Esophagus squamous epithelium (tissue), 5 donors: ENCODE data around the gene CCNH. TPM values are rescaled to one million over a fixed set of nuclear protein-coding genes. Genes with fewer than 3 reads are reported as not detected.

Experiments
- DNase-seq: peaks from one replicate; lab custom pipeline; 2025; lab: John Stamatoyannopoulos, UW
- H3K27ac ChIP-seq, 4 donors: fragments of 200-600 bp; sonication (generic); one replicate each; pipeline ENCODE4 v1.5.1; 2016 to 2019; ENCODE audit warnings: mild to moderate bottlenecking in 1 of 4
- H3K27me3 ChIP-seq, 4 donors: fragments of 200-600 bp; sonication (generic); 1 replicate in 3 of 4; 2 replicates in 1 of 4; pipeline versions ENCODE4 v1.5.1 to v1.6.0; 2017 to 2021; ENCODE audit warnings: antibody characterized with exemption in 1 of 4
- H3K36me3 ChIP-seq, 3 donors: fragments of 200-600 bp; sonication (generic); one replicate each; pipeline ENCODE4 v1.5.1; 2016 to 2019
- H3K4me1 ChIP-seq, 3 donors: fragments of 200-600 bp; sonication (generic); one replicate each; pipeline ENCODE4 v1.5.1; 2017 to 2019
- H3K4me3 ChIP-seq, 4 donors: fragments of 200-600 bp; sonication (generic); 1 replicate in 3 of 4; 2 replicates in 1 of 4; pipeline ENCODE4 v1.5.1; 2016 to 2019; ENCODE audit warnings: mild to moderate bottlenecking in 2 of 4, moderate library complexity in 1 of 4
- H3K9me3 ChIP-seq, 3 donors: fragments of 200-600 bp; sonication (generic); one replicate each; pipeline ENCODE4 v1.5.1; 2016 to 2019
- CTCF ChIP-seq, 6 experiments: fragments of 450-650 bp in 4 of 6; fragments of 200-600 bp in 2 of 6; sonication (generic) in 2 of 6; IDR thresholded peaks; one replicate each; pipeline ENCODE4 v1.5.1; 2016 to 2019; ENCODE audit warnings: antibody characterized with exemption in 6 of 6, mild to moderate bottlenecking in 4 of 6, moderate library complexity in 4 of 6
- POLR2A ChIP-seq, 4 donors: fragments of 450-650 bp; IDR thresholded peaks; one replicate each; pipeline ENCODE4 v1.6.1; 2017; ENCODE audit warnings: antibody characterized with exemption in 4 of 4, mild to moderate bottlenecking in 4 of 4, moderate library complexity in 3 of 4
- WGBS, 2 donors: methylation state at CpG; one replicate each; pipeline ENCODE4 v1.1.5; 2018; 5-methylcytosine and 5-hydroxymethylcytosine counted together
- intact Hi-C: fragments of 100-400 bp; cut with DNase I; formaldehyde crosslinking; loops from one replicate; pipeline ENCODE4 v1.15.0; 2022
- total RNA-seq, 4 donors: library from RNA; depleted of rRNA; stranded (reverse); fragments of >200 nt; gene quantifications; one replicate each; pipeline ENCODE4 v1.1.0, GENCODE V29; 2016
- donor health status: DM: yes; HTN: yes; CAD: no.

Gene CCNH
- total RNA-seq, 4 donors from 2014 or later, result 42.0 to 77.6 (median 54.1) TPM

- Histone ChIP-seq H3K9me3 (no peaks in the 10 kb centered on the region), H3K36me3 (peaks cover 0 to 75% (median 0%) of the 10 kb centered on the region in 3 donors), H3K4me1 (no peaks in the 10 kb centered on the region), H3K4me3 (no peak overlapping the region), H3K27me3 (no peaks in the 10 kb centered on the region), H3K27ac (no peak overlapping the region)
- no peak for TF ChIP-seq POLR2A (IDR thresholded peaks at IDR 0.05)
- TF ChIP-seq CTCF (IDR thresholded peaks at IDR 0.05), result no peak
- intact Hi-C loops, result no loop called here
- 88 to 92% methylated on average over 2 of the region's 2 CpGs for WGBS, 2 donors
- DNase-seq, result no peak
These were observed 51.7 kb downstream of the CCNH start for GRCh38 chr5:87361031-87361445.

- Histone ChIP-seq H3K36me3 (peaks cover 0 to 75% (median 0%) of the 10 kb centered on the region in 3 donors), H3K4me3 (no peak overlapping the region), H3K4me1 (no peaks in the 10 kb centered on the region), H3K9me3 (no peaks in the 10 kb centered on the region), H3K27me3 (no peaks in the 10 kb centered on the region), H3K27ac (no peak overlapping the region)
- WGBS, 2 donors, result 98 to 99% methylated on average over 10 to 11 of the region's 11 CpGs
- no peak for TF ChIP-seq POLR2A (IDR thresholded peaks at IDR 0.05)
- TF ChIP-seq CTCF (IDR thresholded peaks at IDR 0.05), result no peak
- DNase-seq, result no peak
- intact Hi-C loops, result no loop called here
These were observed 52.6 kb downstream of the CCNH start for GRCh38 chr5:87360132-87360531.

- intact Hi-C loops, result no loop called here
- 90 to 95% methylated on average over 2 of the region's 2 CpGs for WGBS, 2 donors
These were observed 53.6 kb downstream of the CCNH start for GRCh38 chr5:87359106-87359505.

GRCh38 chr5:87354496-87354895 lies 58.2 kb downstream of the CCNH start:
- intact Hi-C loops, result no loop called here
- no peaks in the 10 kb centered on the region for H3K27me3 ChIP-seq
- H3K4me3 ChIP-seq, result no peak overlapping the region
- H3K4me1 ChIP-seq, result no peaks in the 10 kb centered on the region
- DNase-seq, result no peak
- TF ChIP-seq CTCF (IDR thresholded peaks at IDR 0.05) (no peak), POLR2A (IDR thresholded peaks at IDR 0.05) (no peak)
- H3K36me3 ChIP-seq, result peaks cover 0 to 77% (median 4%) of the 10 kb centered on the region in 3 donors
- WGBS, 2 donors, result 100% methylated on average over 1 of the region's 1 CpG
- no peaks in the 10 kb centered on the region for H3K9me3 ChIP-seq
- no peak overlapping the region for H3K27ac ChIP-seq

More at GRCh38 chr5:87359106-87359505, 53.6 kb downstream of the CCNH start:
- Histone ChIP-seq H3K9me3 (no peaks in the 10 kb centered on the region), H3K4me1 (no peaks in the 10 kb centered on the region), H3K4me3 (no peak overlapping the region), H3K36me3 (peaks cover 0 to 75% (median 4%) of the 10 kb centered on the region in 3 donors), H3K27me3 (no peaks in the 10 kb centered on the region), H3K27ac (no peak overlapping the region)
- DNase-seq, result no peak
- TF ChIP-seq POLR2A (IDR thresholded peaks at IDR 0.05), result no peak
- no peak for TF ChIP-seq CTCF (IDR thresholded peaks at IDR 0.05)

- DNase-seq, result no peak
- no peaks in the 10 kb centered on the region for H3K9me3 ChIP-seq
- H3K4me3 ChIP-seq, result no peak overlapping the region
- H3K36me3 ChIP-seq, result peaks cover 0 to 47% (median 0%) of the 10 kb centered on the region in 3 donors
- peaks cover 0 to 14% (median 0%) of the 10 kb centered on the region in 3 donors for H3K4me1 ChIP-seq
- H3K27ac ChIP-seq, result no peak overlapping the region
- intact Hi-C loops, result no loop called here
- TF ChIP-seq CTCF (IDR thresholded peaks at IDR 0.05), result no peak
- no peak for TF ChIP-seq POLR2A (IDR thresholded peaks at IDR 0.05)
- no peaks in the 10 kb centered on the region for H3K27me3 ChIP-seq
These were observed 64.9 kb downstream of the CCNH start for GRCh38 chr5:87347841-87348240.
